ENCODE data around the gene ITGA2B. TPM values are rescaled to one million over a fixed set of nuclear protein-coding genes. Genes with fewer than 3 reads are reported as not detected.

ITGA2B gene
- total and polyA plus RNA-seq, 2 of the 8 experiments (the other 6 are each of a cell fraction or from before 2014, with no cell fraction given) = 6.9 to 12.3 TPM

- TF ChIP-seq EGR1 (IDR thresholded peaks at IDR 0.05; ENCODE audit: borderline replicate concordance, low read depth, low read length) (peak; percentile 76), CBX5 (IDR thresholded peaks at IDR 0.05; ENCODE audit: low read depth, low read length) (no peak), SIRT6 (IDR thresholded peaks at IDR 0.05; ENCODE audit: low read length) (no peak), GTF2F1 (IDR thresholded peaks at IDR 0.05; ENCODE audit: borderline replicate concordance, low read depth, low read length) (no peak), ATF3 (IDR thresholded peaks at IDR 0.05; ENCODE audit: insufficient read depth, low read depth, low read length) (no peak), USF2 (IDR thresholded peaks at IDR 0.05; ENCODE audit: low read length) (peak; percentile 56), CTCF (IDR thresholded peaks at IDR 0.05; ENCODE audit: control extremely low read depth in 1 of 3, insufficient read depth in 1 of 3, low read depth in 1 of 3, low read length in 3 of 3) (no peak), FOSL1 (IDR thresholded peaks at IDR 0.05; ENCODE audit: insufficient read depth, low read depth, low read length) (no peak), SP1 (IDR thresholded peaks at IDR 0.05; ENCODE audit: low read depth, low read length) (peak; percentile 91), TAF1 (IDR thresholded peaks at IDR 0.05; ENCODE audit: low read depth, low read length) (peak; percentile 54; the same call in 1 of the 2 replicates), RBBP5 (IDR thresholded peaks at IDR 0.05; ENCODE audit: borderline replicate concordance, low read depth, low read length) (no peak), CBX8 (IDR thresholded peaks at IDR 0.05; ENCODE audit: borderline replicate concordance, low read depth, low read length) (no peak), SP4 (IDR thresholded peaks at IDR 0.05; ENCODE audit: low read length) (0 out of 2 replicates have a peak, but pooled peaks have one; percentile 39), CTBP2 (IDR thresholded peaks at IDR 0.05; ENCODE audit: borderline replicate concordance, insufficient read depth, insufficient read length, low read length) (no peak), HDAC2 (IDR thresholded peaks at IDR 0.05; ENCODE audit: borderline replicate concordance in 1 of 2, low read depth in 2 of 2, low read length in 2 of 2) (no peak), POLR2A (IDR thresholded peaks at IDR 0.05; ENCODE audit: control extremely low read depth in 1 of 2, low read depth in 2 of 2, low read length in 2 of 2) (no peak), JUN (IDR thresholded peaks at IDR 0.05; ENCODE audit: low read depth, low read length) (no peak), TEAD4 (IDR thresholded peaks at IDR 0.05; ENCODE audit: low read depth, low read length) (peak; percentile 49), BACH1 (IDR thresholded peaks at IDR 0.05; ENCODE audit: low read length) (peak; percentile 31; the same call in 1 of the 2 replicates), SIN3A (conservative IDR thresholded peaks at IDR 0.05 in 1 of 2, IDR thresholded peaks at IDR 0.05 in 1 of 2; ENCODE audit: low read depth in 1 of 2, low read length in 2 of 2) (peak; percentile 91 to 97), SP2 (IDR thresholded peaks at IDR 0.05; ENCODE audit: low read length) (no peak)
These were observed 62.5 kb downstream of the ITGA2B start (continued) for GRCh38 chr17:44326861-44327444.
